HEK293 (cell line): ENCODE data around the gene CRACDL.

Experiments used
- CTCF ChIA-PET: fragments of 350-600 bp; formaldehyde crosslinking; extraction: SDS; loops from one replicate; lab custom pipeline; 2021; ENCODE audit warnings: antibody characterized with exemption; lab: Yijun Ruan, JAX
- POLR2A ChIA-PET: fragments of 300-600 bp; formaldehyde crosslinking; extraction: SDS; loops from one replicate; lab custom pipeline; 2020; ENCODE audit warnings: antibody characterized with exemption, inconsistent platforms; lab: Yijun Ruan, JAX
- H3K27ac ChIP-seq: fragments of 200-500 bp; sonication (Bioruptor generic); 2 replicates; pipeline ENCODE4 v1.5.1; 2014; ENCODE audit warnings: low read depth, low read length, control low read depth, inconsistent platforms; ENCODE audit errors: extremely low read depth
- H3K36me3 ChIP-seq, 2 experiments: fragments of 200-500 bp in 1 of 2; sonication (Bioruptor generic) in 1 of 2; 1 replicate in 1 of 2; 2 replicates in 1 of 2; pipeline ENCODE4 v1.5.1; 2014 to 2017; ENCODE audit warnings: inconsistent platforms in 2 of 2, low read length in 2 of 2; ENCODE audit not compliant: control insufficient read depth in 2 of 2, insufficient read depth in 1 of 2
- H3K4me1 ChIP-seq: fragments of 200-500 bp; sonication (Bioruptor generic); 2 replicates; pipeline ENCODE4 v1.5.1; 2014; ENCODE audit warnings: mild to moderate bottlenecking, low read length, inconsistent platforms; ENCODE audit not compliant: control insufficient read depth, insufficient read depth
- H3K4me3 ChIP-seq: 2 replicates; pipeline ENCODE4 v1.5.1; 2011; ENCODE audit warnings: low read depth, mild to moderate bottlenecking, control low read depth, low read length, moderate library complexity
- H3K9me3 ChIP-seq: fragments of 200-500 bp; sonication (Bioruptor generic); 2 replicates; pipeline ENCODE4 v1.5.1; 2014; ENCODE audit warnings: low read depth, low read length, inconsistent platforms; ENCODE audit not compliant: control insufficient read depth, insufficient read depth
- IKZF3 ChIP-seq: fragments of 450-650 bp; IDR thresholded peaks from 2 replicates; pipeline ENCODE4 v1.5.0; 2018; ENCODE audit warnings: missing biosample characterization, mild to moderate bottlenecking, missing genetic modification characterization, moderate library complexity
- ZBTB11 ChIP-seq: fragments of 450-650 bp; formaldehyde crosslinking; conservative IDR thresholded peaks from 2 replicates; pipeline ENCODE4 v1.5.1; 2016; ENCODE audit warnings: low read depth, missing biosample characterization, missing genetic modification characterization
- ZFP41 ChIP-seq: fragments of 450-650 bp; formaldehyde crosslinking; IDR thresholded peaks from 2 replicates; pipeline ENCODE4 v1.5.1; 2016; ENCODE audit warnings: missing biosample characterization, missing genetic modification characterization, borderline replicate concordance
- ZNF174 ChIP-seq: fragments of 450-650 bp; formaldehyde crosslinking; IDR thresholded peaks from 2 replicates; pipeline ENCODE4 v1.5.0; 2017; ENCODE audit warnings: missing biosample characterization, mild to moderate bottlenecking, missing genetic modification characterization
- ZNF175 ChIP-seq: fragments of 450-650 bp; formaldehyde crosslinking; IDR thresholded peaks from 2 replicates; pipeline ENCODE4 v1.5.1; 2016; ENCODE audit warnings: missing biosample characterization, missing genetic modification characterization
- ZNF23 ChIP-seq: fragments of 450-650 bp; formaldehyde crosslinking; IDR thresholded peaks from 2 replicates; pipeline ENCODE4 v1.5.1; 2016; ENCODE audit warnings: missing biosample characterization, missing genetic modification characterization, borderline replicate concordance
- ZNF335 ChIP-seq: fragments of 450-650 bp; formaldehyde crosslinking; conservative IDR thresholded peaks from 2 replicates; pipeline ENCODE4 v1.5.1; 2016; ENCODE audit warnings: missing biosample characterization, missing genetic modification characterization
- ZNF510 ChIP-seq: fragments of 450-650 bp; formaldehyde crosslinking; IDR thresholded peaks from 2 replicates; pipeline ENCODE4 v1.5.1; 2018; ENCODE audit warnings: mild to moderate bottlenecking, missing genetic modification characterization, missing biosample characterization; ENCODE audit not compliant: insufficient replicate concordance
- ZNF600 ChIP-seq: fragments of 450-650 bp; formaldehyde crosslinking; IDR thresholded peaks from 2 replicates; pipeline ENCODE4 v1.5.1; 2016; ENCODE audit warnings: missing biosample characterization, missing genetic modification characterization
- ZNF707 ChIP-seq: fragments of 450-650 bp; formaldehyde crosslinking; IDR thresholded peaks from 2 replicates; pipeline ENCODE4 v1.5.1; 2016; ENCODE audit warnings: missing biosample characterization, missing genetic modification characterization
- ZNF776 ChIP-seq: fragments of 450-650 bp; formaldehyde crosslinking; IDR thresholded peaks from 2 replicates; pipeline ENCODE4 v1.5.0; 2017; ENCODE audit warnings: missing biosample characterization, missing genetic modification characterization, borderline replicate concordance
- ZNF837 ChIP-seq: fragments of 450-650 bp; formaldehyde crosslinking; IDR thresholded peaks from 2 replicates; pipeline ENCODE4 v1.5.1; 2016; ENCODE audit warnings: missing biosample characterization, missing genetic modification characterization
- TF ChIP-seq, protein P1 (sequence below): fragments of 450-650 bp; formaldehyde crosslinking; IDR thresholded peaks from 2 replicates; pipeline ENCODE4 v1.5.1; 2016; ENCODE audit warnings: missing biosample characterization, missing genetic modification characterization, low read depth
- TF ChIP-seq, protein P2 (sequence below): fragments of 450-650 bp; formaldehyde crosslinking; IDR thresholded peaks from 2 replicates; pipeline ENCODE4 v1.5.1; 2016; ENCODE audit warnings: missing biosample characterization, missing genetic modification characterization
- TF ChIP-seq, protein P3 (sequence below): fragments of 450-650 bp; formaldehyde crosslinking; IDR thresholded peaks from 2 replicates; pipeline ENCODE4 v1.5.1; 2016; ENCODE audit warnings: missing biosample characterization, missing genetic modification characterization
- TF ChIP-seq, protein P4 (sequence below): fragments of 450-650 bp; formaldehyde crosslinking; IDR thresholded peaks from 2 replicates; pipeline ENCODE4 v1.5.1; 2016; ENCODE audit warnings: missing biosample characterization, missing genetic modification characterization, borderline replicate concordance

The CRACDL gene

DNA sequence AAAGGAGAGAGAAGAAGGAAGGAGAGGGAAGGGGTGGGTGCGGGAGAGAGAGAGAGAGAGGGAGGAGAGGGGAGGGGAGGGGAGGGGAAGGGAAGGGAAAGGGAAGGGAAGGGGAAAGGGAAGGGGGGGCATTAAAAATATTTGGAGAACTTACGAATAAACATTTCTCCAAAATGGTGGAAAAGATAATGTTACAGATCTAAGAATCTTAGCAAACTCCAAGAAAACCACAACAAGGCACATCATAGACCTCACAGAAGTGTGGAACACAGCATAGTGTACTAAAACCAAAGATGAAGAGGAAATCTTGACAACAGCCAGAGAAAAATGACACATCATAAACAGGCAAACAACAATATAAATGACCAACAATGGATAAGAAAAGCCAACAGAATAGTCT lies 83.1 kb downstream of the CRACDL start:
- TF ChIP-seq, protein P1, sequence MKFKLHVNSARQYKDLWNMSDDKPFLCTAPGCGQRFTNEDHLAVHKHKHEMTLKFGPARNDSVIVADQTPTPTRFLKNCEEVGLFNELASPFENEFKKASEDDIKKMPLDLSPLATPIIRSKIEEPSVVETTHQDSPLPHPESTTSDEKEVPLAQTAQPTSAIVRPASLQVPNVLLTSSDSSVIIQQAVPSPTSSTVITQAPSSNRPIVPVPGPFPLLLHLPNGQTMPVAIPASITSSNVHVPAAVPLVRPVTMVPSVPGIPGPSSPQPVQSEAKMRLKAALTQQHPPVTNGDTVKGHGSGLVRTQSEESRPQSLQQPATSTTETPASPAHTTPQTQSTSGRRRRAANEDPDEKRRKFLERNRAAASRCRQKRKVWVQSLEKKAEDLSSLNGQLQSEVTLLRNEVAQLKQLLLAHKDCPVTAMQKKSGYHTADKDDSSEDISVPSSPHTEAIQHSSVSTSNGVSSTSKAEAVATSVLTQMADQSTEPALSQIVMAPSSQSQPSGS (tag by site-specific recombination): no peak
- TF ChIP-seq ZNF600 (tag by site-specific recombination) (no peak), ZNF174 (no peak)
- POLR2A ChIA-PET: no interaction called here
- no peaks in the 10 kb centered on the region for H3K4me1 ChIP-seq
- H3K9me3 ChIP-seq: no peaks in the 10 kb centered on the region
- no peaks in the 10 kb centered on the region for H3K36me3 ChIP-seq
- no peak overlapping the region for H3K4me3 ChIP-seq
- H3K27ac ChIP-seq: no peak overlapping the region
- CTCF ChIA-PET: interaction anchor here (0.8 kb wide), 1 partner anchor 15 kb away, joined by 3 read pairs; no protein-coding TSS in a partner anchor

DNA sequence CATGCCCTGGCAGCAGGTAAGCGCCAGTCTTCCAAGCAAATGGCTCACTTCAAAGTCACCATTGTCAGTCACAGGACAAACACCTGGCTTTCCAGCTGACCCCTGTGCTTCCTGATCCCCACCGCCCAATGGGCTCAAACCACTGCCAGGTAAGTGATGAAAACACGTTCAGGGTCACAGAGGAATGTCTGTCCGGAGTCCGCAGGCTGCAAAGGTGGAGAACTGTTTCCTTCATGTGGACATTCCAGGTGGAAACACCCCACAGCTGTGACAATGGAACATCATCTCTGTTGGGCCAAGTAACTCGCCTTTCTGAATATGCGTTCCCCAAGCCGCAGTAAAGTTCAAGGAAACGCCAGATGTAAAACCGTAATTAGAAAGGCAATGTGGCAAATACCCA lies 86.0 kb downstream of the CRACDL start:
- TF ChIP-seq, protein P2, sequence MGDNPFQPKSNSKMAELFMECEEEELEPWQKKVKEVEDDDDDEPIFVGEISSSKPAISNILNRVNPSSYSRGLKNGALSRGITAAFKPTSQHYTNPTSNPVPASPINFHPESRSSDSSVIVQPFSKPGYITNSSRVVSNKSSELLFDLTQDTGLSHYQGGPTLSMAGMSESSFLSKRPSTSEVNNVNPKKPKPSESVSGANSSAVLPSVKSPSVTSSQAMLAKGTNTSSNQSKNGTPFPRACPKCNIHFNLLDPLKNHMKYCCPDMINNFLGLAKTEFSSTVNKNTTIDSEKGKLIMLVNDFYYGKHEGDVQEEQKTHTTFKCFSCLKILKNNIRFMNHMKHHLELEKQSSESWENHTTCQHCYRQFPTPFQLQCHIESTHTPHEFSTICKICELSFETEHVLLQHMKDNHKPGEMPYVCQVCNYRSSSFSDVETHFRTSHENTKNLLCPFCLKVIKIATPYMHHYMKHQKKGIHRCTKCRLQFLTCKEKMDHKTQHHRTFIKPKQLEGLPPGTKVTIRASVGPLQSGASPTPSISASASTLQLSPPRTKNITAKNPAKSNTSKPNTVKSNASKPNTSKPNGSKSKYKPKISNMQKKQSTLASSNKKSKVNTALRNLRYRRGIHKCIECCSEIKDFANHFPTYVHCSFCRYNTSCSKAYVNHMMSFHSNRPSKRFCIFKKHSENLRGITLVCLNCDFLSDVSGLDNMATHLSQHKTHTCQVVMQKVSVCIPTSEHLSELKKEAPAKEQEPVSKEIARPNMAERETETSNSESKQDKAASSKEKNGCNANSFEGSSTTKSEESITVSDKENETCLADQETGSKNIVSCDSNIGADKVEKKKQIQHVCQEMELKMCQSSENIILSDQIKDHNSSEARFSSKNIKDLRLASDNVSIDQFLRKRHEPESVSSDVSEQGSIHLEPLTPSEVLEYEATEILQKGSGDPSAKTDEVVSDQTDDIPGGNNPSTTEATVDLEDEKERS (tag by site-specific recombination): no peak
- TF ChIP-seq, protein P1 (tag by site-specific recombination): no peak
- TF ChIP-seq ZFP41 (tag by site-specific recombination): no peak
- ChIA-PET POLR2A (no interaction called here), CTCF (no interaction called here)

GRCh38 chr2:98849113-98849512 lies 86.9 kb downstream of the CRACDL start:
- ChIA-PET CTCF (interaction anchor here (0.6 kb wide), 1 partner anchor 181 kb away, joined by 5 read pairs; no protein-coding TSS in a partner anchor), POLR2A (no interaction called here)
- no peaks in the 10 kb centered on the region for H3K36me3 ChIP-seq
- H3K4me3 ChIP-seq: no peak overlapping the region
- H3K4me1 ChIP-seq: no peaks in the 10 kb centered on the region
- H3K27ac ChIP-seq: no peak overlapping the region
- H3K9me3 ChIP-seq: no peaks in the 10 kb centered on the region
- TF ChIP-seq ZBTB11 (tag by site-specific recombination) (no peak), ZNF707 (tag by site-specific recombination) (no peak), ZNF510 (tag by site-specific recombination) (no peak), IKZF3 (tag by site-specific recombination) (no peak), ZNF335 (tag by site-specific recombination) (no peak), ZNF23 (tag by site-specific recombination) (no peak), ZNF837 (no peak), ZNF175 (tag by site-specific recombination) (no peak), ZNF776 (no peak)
- TF ChIP-seq, protein P3, sequence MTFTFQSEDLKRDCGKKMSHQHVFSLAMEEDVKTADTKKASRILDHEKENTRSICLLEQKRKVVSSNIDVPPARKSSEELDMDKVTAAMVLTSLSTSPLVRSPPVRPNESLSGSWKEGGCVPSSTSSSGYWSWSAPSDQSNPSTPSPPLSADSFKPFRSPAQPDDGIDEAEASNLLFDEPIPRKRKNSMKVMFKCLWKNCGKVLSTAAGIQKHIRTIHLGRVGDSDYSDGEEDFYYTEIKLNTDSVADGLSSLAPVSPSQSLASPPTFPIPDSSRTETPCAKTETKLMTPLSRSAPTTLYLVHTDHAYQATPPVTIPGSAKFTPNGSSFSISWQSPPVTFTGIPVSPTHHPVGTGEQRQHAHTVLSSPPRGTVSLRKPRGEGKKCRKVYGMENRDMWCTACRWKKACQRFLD (tag by site-specific recombination): no peak
- TF ChIP-seq, protein P4, sequence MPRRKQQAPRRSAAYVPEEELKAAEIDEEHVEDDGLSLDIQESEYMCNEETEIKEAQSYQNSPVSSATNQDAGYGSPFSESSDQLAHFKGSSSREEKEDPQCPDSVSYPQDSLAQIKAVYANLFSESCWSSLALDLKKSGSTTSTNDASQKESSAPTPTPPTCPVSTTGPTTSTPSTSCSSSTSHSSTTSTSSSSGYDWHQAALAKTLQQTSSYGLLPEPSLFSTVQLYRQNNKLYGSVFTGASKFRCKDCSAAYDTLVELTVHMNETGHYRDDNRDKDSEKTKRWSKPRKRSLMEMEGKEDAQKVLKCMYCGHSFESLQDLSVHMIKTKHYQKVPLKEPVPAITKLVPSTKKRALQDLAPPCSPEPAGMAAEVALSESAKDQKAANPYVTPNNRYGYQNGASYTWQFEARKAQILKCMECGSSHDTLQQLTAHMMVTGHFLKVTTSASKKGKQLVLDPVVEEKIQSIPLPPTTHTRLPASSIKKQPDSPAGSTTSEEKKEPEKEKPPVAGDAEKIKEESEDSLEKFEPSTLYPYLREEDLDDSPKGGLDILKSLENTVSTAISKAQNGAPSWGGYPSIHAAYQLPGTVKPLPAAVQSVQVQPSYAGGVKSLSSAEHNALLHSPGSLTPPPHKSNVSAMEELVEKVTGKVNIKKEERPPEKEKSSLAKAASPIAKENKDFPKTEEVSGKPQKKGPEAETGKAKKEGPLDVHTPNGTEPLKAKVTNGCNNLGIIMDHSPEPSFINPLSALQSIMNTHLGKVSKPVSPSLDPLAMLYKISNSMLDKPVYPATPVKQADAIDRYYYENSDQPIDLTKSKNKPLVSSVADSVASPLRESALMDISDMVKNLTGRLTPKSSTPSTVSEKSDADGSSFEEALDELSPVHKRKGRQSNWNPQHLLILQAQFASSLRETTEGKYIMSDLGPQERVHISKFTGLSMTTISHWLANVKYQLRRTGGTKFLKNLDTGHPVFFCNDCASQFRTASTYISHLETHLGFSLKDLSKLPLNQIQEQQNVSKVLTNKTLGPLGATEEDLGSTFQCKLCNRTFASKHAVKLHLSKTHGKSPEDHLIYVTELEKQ (tag by site-specific recombination): no peak

More for the DNA sequence above, 86.0 kb downstream of the CRACDL start:
- H3K9me3 ChIP-seq: no peaks in the 10 kb centered on the region
- no peak overlapping the region for H3K4me3 ChIP-seq
- H3K36me3 ChIP-seq: no peaks in the 10 kb centered on the region
- no peak overlapping the region for H3K27ac ChIP-seq
- H3K4me1 ChIP-seq: no peaks in the 10 kb centered on the region
